Kidney epithelial cell (primary cell): ENCODE data around the gene CLCNKB. TPM values are rescaled to one million over a fixed set of nuclear protein-coding genes. Genes with fewer than 3 reads are reported as not detected.
A peak's percentile ranks its signal among the peaks of the same experiment; 100 is the strongest.

Experiments
- DNase-seq: peaks from one replicate; pipeline ENCODE4 v3.0.0-alpha.2; 2010; ENCODE audit warnings: low read depth
- H3K27me3 ChIP-seq: 2 replicates; pipeline ENCODE4 v1.6.0; 2011; ENCODE audit warnings: low read length; ENCODE audit not compliant: control insufficient read depth, insufficient read depth
- H3K36me3 ChIP-seq: 2 replicates; pipeline ENCODE4 v1.5.1; 2011; ENCODE audit warnings: low read length; ENCODE audit not compliant: control insufficient read depth, insufficient read depth
- H3K4me3 ChIP-seq: 2 replicates; pipeline ENCODE4 v1.5.1; 2011; ENCODE audit warnings: low read depth, mild to moderate bottlenecking, control low read depth, low read length
- total RNA-seq: library from RNA; depleted of rRNA; stranded (reverse); fragments of >200 nt; gene quantifications from 2 replicates; pipeline ENCODE4 v1.2.3, GENCODE V29; 2015
- TF ChIP-seq, protein P1 (sequence below): IDR thresholded peaks from 2 replicates; pipeline ENCODE4 v1.5.1; 2011; ENCODE audit warnings: mild to moderate bottlenecking, moderate library complexity, low read length, control low read depth, inconsistent platforms; ENCODE audit not compliant: insufficient read depth, poor library complexity, severe bottlenecking

The CLCNKB gene
- 0.50 and 1.6 TPM in 2 replicates for total RNA-seq

DNA sequence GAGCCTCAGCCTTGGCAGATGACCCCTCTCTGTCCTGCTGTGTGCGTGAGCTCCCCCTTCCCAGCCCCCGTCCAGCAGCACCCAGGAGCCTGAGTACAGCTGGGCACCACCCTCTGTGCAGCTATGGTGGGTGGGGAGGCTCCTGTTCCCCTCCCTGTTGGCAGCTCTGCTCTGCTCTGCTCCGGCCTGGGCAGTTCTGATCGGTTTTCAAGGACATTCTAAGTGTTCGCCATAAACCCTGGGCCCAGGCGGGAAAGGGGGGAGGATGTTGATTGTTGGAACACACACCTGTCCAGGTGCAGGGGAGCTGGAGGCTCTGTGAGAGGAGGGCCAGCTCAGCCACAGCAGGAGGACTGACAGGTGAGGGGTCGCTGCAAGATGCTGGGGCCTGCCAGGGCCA, at the start of gene CLCNKB:
TSS of gene CLCNKB (plus strand) at position 262 of the 400 bp plus-strand sequence. CDS start 711 bp downstream, outside the sequence.
- DNase-seq = no peak

DNA sequence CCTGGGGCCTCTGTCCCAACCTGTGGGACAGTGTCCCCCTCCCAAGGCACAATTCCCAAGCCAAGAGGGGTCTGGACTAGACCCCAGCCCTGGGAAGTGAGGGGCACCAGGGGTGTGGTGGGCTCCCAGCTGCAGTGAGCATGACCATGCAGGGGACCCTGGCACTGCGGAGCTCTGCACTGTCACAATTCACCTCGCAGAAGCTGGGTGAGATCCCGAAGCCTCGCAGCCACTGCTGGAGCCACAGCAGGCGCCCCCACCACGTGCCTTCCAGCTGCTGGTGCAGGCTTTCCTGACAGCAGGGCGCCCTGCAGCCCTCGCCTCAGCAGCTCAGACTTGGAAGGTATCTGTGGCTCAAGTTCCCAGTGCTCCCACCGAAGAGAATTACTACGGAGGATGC, 49.5 kb upstream of the CLCNKB start:
- DNase-seq = no peak
- Histone ChIP-seq H3K27me3 (peaks cover 5% of the 10 kb centered on the region), H3K4me3 (no peak overlapping the region), H3K36me3 (no peaks in the 10 kb centered on the region)
- TF ChIP-seq, protein P1, sequence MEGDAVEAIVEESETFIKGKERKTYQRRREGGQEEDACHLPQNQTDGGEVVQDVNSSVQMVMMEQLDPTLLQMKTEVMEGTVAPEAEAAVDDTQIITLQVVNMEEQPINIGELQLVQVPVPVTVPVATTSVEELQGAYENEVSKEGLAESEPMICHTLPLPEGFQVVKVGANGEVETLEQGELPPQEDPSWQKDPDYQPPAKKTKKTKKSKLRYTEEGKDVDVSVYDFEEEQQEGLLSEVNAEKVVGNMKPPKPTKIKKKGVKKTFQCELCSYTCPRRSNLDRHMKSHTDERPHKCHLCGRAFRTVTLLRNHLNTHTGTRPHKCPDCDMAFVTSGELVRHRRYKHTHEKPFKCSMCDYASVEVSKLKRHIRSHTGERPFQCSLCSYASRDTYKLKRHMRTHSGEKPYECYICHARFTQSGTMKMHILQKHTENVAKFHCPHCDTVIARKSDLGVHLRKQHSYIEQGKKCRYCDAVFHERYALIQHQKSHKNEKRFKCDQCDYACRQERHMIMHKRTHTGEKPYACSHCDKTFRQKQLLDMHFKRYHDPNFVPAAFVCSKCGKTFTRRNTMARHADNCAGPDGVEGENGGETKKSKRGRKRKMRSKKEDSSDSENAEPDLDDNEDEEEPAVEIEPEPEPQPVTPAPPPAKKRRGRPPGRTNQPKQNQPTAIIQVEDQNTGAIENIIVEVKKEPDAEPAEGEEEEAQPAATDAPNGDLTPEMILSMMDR = no peak

More for the DNA sequence above, at the start of gene CLCNKB:
- Histone ChIP-seq H3K4me3 (no peak within 1 kb of the TSS), H3K36me3 (no peaks in the 10 kb centered on the region), H3K27me3 (peaks cover 28% of the 10 kb centered on the region)
- TF ChIP-seq, protein P1 = no peak

DNA sequence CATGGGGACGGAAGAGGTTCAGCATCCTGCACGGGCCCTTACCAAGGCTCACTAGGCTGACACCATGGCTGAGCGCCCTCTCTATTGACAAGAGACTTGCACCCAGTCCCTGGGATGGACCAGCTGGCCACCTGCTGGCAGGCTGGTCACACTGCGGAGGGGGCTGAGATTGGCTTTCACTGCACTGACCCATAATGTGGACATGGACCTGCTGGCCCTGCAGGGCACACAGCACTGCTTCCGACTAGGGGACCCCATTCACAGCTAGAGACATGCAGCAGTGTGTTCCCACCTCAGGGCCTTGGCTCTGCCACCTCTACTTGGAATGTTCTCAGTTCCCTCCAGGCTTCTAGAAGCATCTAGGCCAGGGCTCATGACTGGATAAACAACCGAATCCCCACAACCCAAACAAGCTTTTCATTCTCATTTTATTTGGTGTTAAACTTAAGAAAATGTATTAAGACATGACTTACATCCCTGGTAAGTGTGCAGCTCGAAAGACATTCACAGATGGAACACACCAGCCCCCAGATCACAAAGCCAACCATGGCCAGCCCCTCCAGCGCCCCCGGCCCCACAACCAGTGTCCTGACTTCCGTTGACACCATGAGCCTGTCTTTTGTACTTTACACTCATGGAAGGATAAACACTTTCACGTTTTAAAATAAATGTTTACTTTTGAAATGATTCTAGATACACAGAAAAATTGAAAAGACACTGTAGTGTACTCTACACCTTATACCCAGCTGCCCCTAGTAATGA, 48.8 kb upstream of the CLCNKB start:
- Histone ChIP-seq H3K4me3 (no peak overlapping the region), H3K27me3 (peaks cover 6% of the 10 kb centered on the region), H3K36me3 (no peaks in the 10 kb centered on the region)
- TF ChIP-seq, protein P1 = peak; percentile 94
- no peak for DNase-seq

GRCh38 chr1:15997076-15997585, 46.5 kb upstream of the CLCNKB start:
- TF ChIP-seq, protein P1 = no peak
- Histone ChIP-seq H3K36me3 (no peaks in the 10 kb centered on the region), H3K27me3 (peaks cover 6% of the 10 kb centered on the region), H3K4me3 (no peak overlapping the region)
- no peak for DNase-seq

- no peak overlapping the region for H3K4me3 ChIP-seq
- H3K36me3 ChIP-seq = no peaks in the 10 kb centered on the region
- H3K27me3 ChIP-seq = peaks cover 6% of the 10 kb centered on the region
- TF ChIP-seq, protein P1 = no peak
- DNase-seq = no peak
Measured at GRCh38 chr1:15997637-15998280, 45.8 kb upstream of the CLCNKB start.
